AML-193 (cell line): Measurements from ENCODE around the gene BRSK1.

ENCODE experiments used
- DNase-seq, 2 experiments: peaks; one replicate each; lab custom pipeline; 2025; lab: John Stamatoyannopoulos, UW

The BRSK1 gene

DNA sequence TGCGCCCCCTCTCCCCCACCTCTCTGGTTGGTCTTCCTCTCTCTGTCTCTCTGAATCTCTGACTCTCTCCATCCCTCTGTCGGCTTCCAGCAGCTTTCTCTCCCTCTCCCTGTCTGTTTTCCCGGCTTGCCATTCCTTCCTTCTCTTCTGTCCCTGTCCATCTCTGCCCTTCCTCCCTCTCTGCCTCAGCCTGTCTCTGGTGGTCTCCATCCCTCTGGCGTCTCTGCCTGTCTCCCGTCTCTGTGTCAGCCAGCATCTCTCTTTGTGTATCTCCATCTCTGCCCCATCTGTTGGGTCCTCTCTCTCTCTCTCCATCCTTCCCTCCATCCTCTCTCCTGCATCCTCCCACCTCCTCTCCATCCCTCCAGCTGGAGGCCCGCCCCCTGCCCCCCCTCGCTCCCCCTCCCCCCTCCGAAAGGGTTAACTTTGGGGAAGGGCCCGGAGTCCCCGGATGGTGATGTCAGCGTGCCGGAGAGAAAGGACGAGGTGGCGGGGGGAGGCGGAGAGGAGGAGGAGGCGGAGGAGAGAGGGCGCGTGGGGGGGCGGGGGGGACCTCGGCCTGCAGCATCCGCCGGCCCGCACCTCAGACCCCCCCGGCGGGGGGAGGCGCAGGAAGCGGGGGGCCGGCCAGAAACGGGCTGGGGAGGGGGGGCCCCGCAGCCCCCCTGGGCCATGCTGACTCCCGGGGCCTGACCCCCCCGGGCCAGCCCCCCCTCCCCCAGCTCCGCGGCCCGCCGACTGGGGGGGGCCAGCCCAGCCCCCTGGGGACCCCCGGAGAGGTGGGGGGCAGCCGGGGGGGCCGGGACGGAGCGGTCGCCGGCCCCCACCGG lies at the start of gene BRSK1:
Gene BRSK1 (plus strand): TSS at position 450 of the 830 bp plus-strand sequence. CDS start 446 bp downstream, outside the sequence.
- DNase-seq: no peak

DNA sequence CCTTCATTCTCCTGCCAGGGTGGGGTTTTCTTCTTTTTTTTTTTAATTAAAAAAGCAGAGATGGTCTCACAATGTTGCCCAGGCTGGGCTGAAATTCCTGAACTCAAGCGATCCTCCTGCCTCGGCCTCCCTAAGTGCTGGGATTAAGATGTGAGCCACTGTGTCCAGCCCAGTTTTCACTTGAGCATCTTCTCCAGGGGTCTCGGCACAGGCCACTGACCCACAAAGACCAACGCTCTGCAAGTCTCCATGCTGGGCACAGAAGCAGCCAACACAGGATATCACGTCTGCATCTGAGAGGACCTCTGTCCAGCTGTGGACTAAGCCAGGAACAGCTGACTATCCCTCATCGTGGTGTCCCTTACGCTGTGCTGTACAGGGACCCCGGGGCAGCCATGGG lies 45.8 kb upstream of the BRSK1 start:
- no peak for DNase-seq

DNA sequence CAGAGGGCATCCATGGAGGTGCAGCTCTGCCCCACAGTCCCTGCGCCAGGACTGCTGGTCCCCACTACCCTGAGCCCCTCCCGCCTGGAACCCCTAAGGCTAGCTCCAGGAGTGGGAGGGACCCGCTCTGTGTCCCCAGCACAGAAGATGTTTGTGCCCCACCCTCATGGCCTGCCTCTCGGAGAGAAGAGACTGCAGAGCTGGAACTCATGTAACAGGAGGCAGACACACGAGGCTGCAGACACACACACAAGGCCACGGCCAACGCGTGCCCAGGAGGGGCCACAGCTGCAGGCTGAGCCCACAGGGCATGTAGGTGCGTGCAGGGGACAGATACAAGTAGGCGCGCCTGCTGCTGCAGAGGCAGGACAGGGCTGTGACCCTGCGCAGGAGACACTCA lies 44.8 kb upstream of the BRSK1 start:
- no peak for DNase-seq

DNA sequence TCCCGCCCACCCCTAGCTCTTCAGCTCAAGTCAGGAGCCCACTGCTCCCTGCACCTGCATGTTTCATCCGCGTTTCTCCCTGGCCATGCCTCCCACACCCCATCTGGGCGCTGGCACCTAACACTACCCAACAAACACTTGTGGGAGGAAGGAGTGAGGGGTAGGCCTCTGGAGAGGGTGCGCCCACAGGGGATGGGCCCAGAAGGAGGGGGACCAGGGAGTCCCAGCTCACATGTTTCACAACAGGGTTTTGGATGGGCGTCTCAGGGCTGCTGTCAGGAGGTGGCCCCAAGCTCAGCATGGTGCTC lies 43.1 kb upstream of the BRSK1 start:
- DNase-seq: no peak

DNA sequence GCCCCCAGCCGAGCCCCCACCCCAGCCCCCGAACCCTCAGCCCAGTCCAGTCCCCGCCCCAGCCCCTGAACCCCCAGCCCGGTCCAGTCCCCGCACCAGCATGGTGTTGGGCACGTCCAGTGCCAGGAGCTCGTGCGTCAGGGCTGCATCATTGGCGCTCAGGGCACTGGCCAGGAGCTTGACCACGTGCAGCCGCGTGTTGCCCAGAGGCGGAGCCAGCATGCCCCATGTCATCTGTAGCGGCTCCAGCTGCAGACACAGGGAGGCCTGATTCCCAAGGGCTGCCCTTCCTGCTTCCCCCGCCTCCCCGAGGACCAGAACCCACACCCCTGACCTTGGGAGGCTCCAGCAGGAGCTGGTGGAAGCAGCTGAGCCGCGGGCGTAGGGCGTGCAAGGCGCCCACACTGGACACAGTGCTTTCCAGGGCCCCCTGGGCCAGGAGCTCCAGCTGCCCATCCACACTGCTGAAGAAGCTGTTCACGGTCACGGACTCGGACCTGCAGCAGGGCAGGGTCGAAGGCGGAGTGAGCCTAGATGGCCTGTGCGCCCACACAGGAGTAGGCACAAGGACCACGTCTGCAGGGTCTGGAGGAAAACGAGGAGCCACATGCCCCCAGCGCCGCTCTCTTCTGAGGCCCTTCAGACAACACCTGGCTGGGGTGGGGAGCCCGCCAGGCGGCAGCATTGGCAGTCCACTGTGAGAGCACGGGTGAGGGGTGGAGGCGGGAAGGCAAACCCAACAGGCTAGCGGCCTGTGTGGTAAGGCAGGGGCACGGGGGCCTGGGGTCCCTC lies 42.5 kb upstream of the BRSK1 start:
- no peak for DNase-seq

DNA sequence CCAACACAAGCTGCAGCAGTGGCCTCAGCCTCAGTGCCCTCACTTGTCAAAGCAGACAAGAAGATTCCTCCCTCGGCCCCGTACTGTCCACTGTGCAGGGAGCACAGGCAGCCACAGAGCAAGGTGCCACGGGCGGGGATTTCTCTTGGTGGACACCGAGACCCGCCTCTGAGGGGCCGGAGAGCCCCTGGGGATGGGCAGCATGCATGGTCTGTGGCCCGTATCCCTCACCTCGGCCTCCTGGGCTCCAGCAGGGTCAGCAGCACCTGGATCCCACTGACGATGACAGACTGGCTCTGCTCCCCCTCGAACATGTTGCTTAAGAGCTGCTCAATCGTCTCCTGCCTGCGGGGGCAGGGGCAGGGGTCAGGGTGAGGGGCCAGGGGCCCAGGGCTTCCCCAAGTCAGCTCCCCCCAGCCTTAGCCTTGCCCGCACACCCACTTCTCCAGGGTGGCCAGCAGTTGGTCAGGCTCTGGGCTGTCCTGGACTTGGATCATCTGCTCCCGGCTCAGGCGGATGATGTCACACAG lies 41.8 kb upstream of the BRSK1 start:
- DNase-seq: no peak

DNA sequence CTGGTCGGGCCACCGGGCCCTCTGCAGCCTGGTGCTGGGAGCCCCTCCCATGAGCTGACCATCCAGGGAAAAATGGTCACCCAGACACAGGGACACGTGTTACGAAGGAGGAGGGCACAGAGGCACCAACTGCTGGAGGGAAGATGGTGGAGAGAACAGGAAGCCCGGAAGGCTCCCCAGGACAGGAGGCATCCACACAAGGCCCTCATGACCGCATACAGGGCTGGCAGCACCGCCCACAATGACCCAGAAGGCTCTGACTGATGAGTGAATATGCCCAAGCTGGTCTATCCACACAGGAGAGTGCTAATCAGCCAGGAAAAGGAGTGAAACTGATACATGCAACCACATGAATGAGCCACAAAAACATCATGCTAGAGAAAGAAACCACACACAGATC lies 41.3 kb upstream of the BRSK1 start:
- no peak for DNase-seq

DNA sequence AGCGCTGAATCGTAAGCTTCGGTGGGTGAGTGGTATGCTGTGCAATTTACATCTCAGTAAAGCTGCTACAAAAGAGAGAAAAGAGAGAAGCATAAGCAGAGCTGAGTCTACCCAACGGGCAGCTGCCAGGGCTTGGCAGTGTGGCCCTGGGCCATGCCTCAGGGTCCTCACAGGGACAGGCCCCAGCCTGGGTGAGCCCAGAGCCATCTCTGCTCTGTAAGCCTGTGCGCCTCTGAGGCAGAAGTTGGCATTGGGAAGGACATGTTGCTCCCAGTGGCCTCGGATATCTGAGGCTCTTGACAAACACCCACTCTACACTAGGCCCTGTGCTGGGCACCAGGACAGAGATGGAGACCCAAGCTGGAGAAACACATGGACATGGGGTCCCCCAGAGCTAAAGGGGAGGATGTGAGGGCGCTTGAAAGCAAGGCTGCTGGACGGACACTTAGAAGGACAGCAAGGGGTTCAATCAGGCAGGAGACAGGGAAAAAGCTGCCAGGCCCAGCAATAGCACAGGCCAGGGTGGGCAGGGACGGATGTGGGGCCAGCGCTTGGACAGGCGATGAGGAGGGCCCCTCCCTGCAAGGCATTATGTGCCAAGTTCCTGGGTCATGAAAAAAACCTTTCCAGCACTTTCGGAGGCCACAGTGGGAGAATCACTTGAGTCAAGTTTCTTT lies 39.7 kb upstream of the BRSK1 start:
- DNase-seq: no peak

DNA sequence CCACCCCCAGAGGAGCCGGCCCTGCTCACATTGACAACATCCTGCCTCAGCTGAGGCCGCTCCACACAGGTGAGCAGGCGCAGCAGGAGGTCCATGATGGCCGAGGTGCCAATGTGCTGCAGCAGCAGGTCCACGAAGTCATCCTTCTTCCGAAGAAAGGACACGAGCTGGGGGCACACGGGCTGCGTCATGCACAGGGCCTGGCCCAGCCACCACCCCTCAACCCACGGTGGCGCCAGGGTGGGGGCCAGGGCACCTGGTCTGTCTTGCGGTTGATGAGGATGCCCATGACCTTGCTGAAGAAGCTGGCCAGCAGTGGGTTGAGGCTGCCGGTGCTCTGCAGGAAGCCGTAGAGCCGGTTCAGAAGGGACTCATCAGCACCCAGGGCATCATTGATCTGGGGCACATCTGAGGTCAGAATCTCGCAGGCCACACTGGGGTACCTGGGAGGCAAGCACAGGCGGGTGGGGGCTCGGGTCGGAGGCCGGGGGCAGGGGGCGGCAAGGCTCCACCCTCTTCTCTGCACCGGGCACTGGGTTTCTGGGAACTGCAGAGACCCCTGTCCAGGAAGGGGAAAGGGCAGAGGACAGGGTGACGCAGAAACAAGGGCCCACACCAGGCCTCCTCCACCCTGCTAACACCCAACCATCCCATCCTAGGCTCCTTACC lies 38.4 kb upstream of the BRSK1 start:
- no peak for DNase-seq

DNA sequence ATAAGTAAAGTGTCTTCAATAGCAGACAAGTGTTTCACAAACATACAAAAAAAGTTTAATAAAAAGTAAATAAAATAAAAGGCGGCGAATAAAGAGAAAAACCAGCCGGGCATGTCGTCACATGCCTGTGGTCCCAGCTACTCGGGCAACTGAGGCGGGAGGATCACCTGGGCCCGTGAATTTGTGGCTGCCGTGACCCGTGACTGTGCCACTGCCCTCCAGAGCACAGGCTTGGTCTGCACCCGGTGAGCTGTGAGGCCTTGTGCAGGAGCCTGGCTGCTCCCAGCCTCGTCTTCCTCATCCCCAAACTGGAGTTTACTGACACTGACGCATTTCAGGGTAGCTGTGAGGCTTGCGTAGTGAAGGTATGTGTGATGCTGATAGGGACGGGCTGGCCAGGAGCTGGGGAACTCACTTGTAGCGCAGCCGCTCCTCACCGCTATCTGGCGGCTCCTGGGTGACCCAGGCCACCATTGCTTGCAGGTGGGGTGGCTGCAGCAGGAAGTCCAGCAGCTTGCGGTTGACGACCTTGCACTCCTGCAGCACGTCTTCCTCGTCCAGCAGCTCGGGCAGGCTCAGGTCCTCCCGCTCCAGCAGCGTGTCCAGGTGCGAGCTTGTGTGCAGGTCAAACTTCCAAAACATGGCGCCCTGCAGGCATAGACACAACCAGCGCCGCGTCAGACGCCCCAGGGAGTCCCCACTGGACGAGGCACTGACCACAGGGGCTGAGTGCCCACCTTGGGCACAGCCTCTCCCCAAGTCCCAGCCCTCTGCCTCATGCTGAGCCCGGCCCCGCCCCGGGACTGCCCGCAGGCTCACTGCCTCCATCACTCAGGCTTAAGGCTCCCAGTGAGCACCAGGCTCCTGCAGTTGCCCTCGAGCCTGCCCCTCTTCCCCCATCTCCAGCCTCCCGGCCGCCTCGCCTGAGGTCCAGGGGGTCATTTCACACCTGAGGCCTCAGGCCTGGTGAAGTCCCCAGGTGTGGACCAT lies 37.0 kb upstream of the BRSK1 start:
- DNase-seq: no peak

DNA sequence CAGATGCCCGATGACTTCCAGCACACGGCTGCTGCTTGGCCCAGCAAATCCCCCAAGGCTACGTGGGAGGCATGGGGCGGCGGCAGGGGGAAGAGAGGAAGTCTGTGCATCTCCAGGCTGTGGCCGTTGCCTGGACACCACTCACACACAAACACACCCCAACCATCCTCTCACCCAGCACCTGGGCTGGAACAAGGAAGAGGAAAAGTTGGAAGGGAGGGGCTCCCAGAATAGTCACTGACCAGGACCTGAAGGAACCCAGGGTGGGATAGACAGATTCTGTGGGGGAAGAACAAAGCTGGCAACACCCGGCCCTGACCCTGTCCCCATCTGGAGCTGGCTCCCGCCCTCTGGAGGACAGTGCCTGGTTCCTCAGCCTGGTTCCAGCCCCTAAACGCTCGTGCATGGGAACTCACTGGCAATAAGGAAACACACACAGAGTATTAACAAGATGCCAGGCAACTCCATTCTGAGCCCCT lies 36.1 kb upstream of the BRSK1 start:
- DNase-seq: no peak

DNA sequence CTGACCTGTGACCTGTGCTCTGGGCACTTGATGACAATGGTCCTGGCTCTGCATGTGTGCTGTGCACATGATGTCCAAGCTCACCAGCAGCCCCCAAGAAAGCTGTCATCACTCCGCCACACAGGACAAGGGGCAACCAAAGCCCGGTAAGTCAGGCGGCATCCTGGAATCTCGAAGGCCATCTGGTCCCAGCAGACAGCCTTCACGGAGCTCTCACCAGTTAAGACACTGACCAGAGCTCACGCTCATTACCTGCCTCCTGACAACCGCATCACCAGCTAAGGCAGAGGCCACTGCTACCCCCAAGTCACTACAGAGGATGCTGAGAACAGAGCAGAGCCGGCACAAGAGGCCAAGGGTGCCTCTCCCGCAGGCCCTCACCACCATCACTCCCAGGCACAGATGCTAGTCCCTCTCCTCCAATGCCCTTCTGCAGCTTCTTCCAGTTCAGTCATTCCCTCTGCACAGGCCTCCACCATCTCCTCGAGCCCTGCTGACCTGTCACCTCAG lies 35.6 kb upstream of the BRSK1 start:
- DNase-seq: no peak

DNA sequence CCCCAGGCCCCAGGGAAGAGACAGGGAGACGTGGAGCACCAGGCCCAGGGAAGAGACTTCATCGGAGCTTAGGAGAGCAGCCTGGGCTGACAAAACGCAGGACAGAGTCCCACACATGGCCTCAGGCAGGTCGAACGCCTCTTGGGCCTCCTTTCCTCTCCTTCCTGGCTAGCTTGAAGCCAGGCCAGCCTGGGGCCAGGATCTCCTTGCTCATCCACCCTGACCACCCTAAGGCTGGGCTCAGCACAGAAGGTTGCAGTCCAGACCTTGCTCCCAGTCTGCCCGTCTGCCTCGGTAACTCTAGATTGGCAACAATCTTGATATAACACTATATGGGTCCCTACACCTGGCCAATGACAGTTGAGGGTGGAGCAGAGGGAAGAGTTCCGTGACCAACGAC lies 35.1 kb upstream of the BRSK1 start:
- DNase-seq: no peak

DNA sequence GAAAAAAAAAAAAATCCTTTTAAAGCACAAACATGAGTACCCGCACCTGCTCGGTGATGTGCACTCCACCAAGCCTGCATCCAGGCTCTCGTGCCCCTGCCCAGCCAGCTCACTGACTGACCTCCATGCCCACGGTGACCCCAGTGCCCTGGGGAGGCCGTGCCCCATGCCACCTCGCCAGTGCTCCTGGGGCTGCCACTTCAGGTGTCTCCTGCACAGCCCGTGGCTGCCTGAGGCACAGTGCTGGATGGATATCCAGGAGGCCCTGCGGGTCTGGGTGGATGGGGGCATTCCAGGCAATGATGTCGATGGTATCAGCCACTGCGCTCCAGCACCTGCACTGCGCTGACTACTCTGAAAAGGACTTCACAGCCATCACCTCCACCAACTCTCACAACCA lies 34.0 kb upstream of the BRSK1 start:
- no peak for DNase-seq

DNA sequence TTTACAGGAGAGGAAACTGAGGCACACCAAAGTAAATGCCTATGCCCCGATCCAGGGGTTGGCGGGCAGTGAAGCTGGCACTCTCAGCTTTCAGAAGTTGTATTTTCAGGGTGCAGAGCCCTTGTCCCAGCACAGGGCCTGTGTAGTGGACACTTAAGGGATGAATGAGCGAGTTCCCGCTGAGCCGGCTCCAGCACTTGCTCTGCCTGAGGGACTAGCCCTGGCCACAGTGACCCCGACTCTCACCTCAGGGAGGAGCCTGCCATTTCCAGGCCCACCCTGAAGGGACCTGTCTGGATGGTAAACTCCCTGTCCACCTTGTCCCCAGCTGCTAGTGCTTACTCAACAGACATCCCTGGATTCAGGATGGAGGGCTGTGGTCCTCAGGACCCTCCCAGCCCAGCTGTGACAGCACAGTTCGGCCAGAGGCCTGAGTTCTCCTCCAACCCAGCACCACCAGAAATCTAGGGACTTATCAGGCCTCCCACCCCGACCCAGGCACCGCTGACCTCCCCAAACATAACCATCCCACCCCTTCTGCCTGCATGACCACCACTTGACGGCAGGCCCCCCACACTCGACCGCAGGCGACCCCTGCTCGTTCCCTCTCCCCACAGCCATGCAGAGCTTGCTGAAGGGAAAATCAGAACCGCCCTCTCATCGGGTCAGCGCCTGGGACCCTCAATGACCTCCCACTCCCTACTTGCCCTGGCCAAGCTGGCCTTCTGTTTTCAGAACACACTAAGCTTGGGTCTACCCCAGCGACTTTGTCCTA lies 33.3 kb upstream of the BRSK1 start:
- DNase-seq: no peak

DNA sequence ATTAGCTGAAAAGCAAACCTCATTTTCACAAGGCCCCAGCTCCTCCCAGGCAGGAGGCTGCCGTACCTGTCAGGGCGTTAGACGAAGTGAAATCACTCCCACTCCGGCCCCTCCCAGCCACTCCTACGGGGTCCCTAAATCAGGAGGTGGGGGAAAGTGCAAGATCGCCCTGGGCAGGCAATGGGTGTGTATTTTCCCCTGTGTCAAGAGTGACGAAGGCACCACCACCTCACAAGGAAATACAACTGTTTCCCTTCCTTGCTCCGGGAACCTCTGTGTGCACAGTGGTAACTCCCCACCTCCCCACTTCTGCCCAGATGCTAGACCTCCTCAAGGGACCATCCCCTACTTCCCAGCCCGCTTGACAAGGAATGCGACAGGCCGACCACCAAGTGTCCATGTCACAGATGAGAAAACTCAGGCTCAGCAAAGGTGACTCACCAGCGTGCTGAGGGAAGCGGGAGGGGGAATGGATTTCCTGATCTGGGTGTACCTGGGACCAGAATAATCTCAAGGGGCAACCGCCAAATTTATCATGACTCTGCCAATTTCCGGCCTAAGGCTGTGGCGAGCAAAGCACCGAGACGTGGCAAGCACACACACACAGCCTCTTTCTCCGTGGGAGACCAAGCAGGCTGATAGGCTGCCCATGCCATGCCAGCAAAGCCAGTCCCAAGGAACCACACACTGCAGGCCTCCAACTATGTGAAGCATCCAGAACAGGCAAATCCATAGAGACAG lies 32.3 kb upstream of the BRSK1 start:
- no peak for DNase-seq

DNA sequence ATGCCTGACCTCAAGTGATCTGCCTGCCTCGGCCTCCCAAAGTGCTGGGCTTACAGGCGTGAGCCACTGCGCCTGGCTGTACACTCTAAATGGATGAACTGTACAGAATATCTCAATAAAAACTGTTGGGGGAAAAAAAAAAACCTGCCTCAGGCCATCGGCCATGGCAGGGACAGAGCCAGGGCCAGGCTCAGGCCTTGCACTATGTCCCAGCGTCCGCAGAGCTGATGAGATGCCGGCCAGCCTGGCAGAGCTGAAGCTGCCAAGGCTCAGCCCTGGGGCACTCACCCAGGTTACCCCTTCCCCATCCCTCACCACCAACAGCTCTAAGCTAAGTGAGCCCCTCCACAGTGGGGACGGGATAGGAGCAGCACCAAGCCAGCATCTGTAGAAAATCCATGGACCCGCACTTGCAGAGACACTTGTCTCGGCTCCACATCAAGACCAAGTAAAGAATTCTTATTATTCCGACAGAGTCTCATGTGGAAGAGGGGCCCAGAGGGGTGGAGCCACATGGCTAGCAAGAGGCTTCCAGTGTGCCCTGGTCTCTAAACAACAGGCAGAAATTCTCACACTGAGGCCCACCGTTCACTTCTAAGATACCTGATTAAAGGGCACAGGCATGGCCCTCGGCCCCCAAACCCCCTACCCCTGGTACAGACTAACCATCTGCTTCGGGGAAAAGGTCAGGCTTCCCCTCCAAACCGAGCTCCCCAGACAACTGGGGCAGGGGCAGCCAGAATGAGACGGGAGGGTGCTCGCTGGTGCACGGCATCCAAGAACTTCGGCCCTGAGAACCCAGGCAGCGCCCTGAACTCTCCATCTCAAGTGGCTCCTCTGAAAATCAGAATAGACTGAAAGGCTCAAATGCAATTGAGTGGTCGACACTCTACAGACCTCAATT lies 30.8 kb upstream of the BRSK1 start:
- no peak for DNase-seq
